Hematopoietic multipotent progenitor cell treated with erythropoietin and hydrocortisone succinate and interleukin-3 and kit ligand, for 17 days (in vitro differentiated cells): ENCODE data around the gene CSK.
"Not testable (repeated sequence)": the region's sequence is repeated elsewhere in the genome, so short reads cannot be mapped to it uniquely, and the experiment has no call there.

Source experiments
- DNase-seq: peaks from one replicate; pipeline ENCODE4 v3.0.0-alpha.2; 2015; ENCODE audit warnings: low spot score

The CSK gene

DNA sequence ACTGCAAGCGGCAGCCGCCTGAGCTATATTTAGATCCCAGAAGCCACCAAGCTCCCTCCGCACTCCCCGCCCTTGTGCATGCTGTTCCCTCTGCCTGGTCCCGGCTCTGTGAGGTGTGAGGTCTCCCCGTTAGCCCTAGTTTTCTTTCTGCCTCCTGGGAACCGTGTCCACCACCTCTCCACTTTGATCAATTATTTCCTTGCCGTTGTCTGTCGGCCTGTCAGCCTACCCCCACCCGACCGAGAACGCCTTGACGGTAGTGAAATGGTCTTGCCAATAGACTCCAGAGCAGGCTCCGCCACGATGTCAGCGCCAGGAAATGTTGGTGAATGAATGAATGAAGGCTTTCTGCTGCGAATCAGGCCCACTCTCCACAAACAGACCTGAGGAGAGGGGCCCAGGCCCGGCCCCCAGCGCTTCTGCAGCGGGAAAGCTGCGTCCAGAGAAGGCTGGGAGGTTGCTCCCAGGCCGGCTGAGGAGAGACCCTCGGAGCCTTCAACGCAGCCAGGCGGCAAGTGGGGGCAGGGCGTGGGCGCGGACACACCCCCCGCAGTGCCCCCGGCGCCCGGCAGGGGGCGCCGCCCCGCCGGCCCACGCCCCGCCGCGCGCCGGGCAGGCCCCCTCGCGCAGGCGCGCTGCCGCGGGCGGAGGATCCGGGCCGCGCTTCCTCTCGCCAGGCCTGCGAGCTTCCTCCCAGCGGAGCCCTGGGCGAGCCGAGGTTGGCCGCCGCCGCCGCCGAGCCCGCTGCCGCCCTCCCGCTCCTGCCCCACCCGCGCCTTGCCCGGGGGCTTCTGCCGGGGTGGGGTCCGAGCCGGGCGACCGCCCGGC is at the start of gene CSK:
Gene CSK, plus strand, starts transcription at position 650 of the 828 bp plus-strand sequence. CDS start 16,218 bp downstream, outside the sequence.
- peak; percentile 88 for DNase-seq

DNA sequence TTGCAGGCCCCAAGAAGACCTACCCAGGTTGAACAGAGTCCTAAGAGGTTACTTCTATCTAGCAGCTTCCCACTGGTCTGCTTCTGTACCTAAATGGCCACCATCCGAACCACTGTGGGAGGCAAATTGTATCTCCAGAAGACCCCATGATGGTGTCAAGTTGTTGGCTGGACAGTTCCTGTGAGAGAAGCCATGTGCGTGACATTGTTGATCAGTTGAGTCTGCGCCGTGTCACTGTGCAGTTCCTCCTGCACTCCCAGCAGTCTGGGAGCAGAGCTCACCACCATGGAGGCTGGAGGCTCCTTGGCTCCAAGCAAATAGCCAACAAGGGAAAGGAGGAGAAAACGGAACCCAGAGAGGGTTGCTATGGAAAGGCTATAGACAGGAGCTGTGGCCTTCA is 49.0 kb upstream of the CSK start:
- no peak for DNase-seq

GRCh38 chr15:74733269-74733668 is 48.6 kb upstream of the CSK start:
- DNase-seq, result no peak

DNA sequence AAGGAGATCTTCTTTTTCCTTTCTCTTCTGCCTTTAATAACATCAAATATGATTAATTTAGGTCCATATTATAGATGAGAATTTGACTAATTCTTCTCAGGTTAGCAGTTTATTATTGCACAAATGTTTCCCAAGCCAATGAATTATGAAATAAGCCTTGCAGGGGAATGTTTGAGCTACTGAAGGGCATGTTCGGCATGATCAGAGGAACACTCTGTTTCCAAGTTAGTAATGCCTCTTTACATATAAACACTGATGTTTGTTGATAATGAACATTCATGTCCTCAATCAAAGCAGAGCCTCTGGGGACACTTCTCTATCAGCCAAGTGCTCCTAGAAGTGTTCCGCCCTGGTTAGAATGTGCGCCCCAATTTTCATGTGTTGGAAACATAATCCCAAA is 46.6 kb upstream of the CSK start:
- DNase-seq, result no peak

DNA sequence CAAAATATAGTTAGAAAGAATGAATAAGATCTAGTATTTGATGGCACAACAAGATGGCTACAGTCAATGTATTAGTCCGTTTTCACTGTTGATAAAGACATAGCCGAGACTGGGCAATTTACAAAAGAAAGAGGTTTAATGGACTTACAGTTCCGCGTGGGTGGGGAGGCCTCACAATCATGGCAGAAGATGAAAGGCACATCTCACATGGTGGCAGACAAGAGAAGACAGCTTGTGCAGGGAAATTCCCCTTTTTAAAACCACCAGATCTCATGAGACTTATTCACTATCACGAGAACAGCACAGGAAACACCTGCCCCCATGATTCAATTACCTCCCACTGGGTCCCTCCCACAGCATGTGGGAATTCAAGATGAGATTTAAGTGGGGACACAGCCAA is 43.6 kb upstream of the CSK start:
- not testable (repeated sequence) for DNase-seq

DNA sequence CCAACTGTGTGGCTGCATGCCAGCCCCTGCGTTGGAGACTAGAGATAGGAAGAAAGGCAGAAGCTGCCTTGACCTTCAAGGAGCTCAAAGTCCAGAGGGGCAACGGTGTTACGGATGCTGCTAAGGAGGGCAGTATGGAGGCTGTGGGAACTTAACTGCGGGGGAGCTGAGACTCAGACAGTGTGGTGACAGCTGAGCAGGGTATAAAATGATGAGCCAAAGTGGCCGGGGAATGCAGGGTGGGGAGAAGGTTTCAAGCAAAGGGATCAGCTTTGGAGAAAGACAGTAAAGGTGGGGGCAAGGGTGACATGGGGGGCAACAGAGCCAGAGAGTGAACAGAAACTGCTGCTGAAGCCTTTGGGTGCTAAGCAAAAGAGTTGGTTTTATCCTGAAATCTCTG is 39.5 kb upstream of the CSK start:
- DNase-seq, result no peak

DNA sequence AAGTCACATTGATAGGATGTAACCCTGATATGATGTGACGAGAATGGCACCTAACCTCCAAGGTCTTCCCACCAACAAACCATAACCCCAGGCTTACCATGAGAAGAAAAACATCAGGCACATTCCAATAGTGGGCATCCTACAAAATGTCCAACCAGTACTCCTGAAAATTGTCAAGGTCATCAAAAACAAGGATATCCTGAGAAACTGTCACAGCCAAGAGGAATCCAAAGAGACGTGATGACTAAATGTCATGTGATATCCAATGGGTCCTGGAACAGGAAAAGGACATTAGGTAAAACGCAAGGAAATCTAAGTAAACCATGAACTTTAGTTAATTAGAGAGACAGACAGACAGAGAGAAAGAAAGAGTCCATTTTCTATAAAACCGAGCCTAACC is 35.5 kb upstream of the CSK start:
- no peak for DNase-seq

GRCh38 chr15:74748322-74748946 is 33.4 kb upstream of the CSK start, which contains the start of gene CYP1A2:
Gene CYP1A2, plus strand, starts transcription at chr15:74748845. Its CDS starts 894 bp downstream, at chr15:74749739.
- DNase-seq, result no peak

GRCh38 chr15:74749832-74750231 is 32.0 kb upstream of the CSK start:
- no peak for DNase-seq

DNA sequence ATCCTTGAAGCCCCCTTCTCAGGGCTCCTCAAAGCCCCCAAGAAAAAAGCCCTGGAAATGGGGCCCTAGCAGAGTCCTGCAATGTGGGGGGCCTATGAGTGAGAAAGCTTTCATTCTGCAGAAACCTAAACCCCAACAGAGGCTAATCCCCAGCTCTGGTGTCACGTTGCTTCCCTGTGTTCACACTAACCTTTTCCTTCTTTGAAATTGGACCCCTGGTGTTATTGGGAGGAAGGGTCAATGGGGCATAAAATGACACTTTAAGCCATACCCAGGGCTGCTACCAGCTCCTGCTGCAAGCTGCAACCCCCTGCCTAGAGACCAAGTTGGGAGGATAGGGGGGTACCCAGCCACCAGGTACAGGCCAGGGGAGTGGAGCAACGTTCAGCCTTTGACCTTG is 31.1 kb upstream of the CSK start:
- DNase-seq, result no peak

DNA sequence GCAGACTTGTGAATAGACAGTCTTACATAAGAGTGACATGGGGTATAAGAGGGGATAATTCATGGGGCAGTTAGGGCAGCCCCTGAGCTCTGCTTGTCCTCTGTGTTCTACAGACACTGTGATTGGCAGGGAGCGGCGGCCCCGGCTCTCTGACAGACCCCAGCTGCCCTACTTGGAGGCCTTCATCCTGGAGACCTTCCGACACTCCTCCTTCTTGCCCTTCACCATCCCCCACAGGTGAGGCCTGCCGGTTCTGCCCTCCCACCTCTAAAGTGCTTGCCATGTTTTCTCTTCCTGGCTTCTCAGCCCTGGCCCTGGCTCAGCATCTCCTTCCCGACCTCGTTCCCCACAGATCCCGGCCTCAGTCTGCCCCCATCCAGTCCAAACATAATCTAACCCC is 29.9 kb upstream of the CSK start:
- no peak for DNase-seq

- no peak for DNase-seq
Observed at GRCh38 chr15:74752531-74752930, 29.3 kb upstream of the CSK start.

DNA sequence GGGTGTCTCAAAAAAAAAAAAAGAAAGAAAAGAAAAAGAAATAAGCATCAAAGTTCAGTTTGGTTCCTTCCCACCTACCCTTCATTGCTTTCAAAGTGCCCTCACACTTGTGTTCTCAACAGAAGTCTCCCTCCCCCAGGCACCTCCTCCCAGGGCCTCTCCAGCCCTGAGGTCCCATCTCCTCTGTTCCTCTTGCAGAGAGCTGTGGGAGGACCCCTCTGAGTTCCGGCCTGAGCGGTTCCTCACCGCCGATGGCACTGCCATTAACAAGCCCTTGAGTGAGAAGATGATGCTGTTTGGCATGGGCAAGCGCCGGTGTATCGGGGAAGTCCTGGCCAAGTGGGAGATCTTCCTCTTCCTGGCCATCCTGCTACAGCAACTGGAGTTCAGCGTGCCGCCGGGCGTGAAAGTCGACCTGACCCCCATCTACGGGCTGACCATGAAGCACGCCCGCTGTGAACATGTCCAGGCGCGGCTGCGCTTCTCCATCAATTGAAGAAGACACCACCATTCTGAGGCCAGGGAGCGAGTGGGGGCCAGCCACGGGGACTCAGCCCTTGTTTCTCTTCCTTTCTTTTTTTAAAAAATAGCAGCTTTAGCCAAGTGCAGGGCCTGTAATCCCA is 27.2 kb upstream of the CSK start:
- no peak for DNase-seq

GRCh38 chr15:74758736-74759135 is 23.1 kb upstream of the CSK start:
- DNase-seq, result no peak

GRCh38 chr15:74762791-74763150 is 19.1 kb upstream of the CSK start:
- DNase-seq, result no peak

GRCh38 chr15:74763416-74763815 is 18.5 kb upstream of the CSK start:
- no peak for DNase-seq

GRCh38 chr15:74767167-74768098 is 14.4 kb upstream of the CSK start:
- no peak for DNase-seq

GRCh38 chr15:74768099-74768770 is 13.6 kb upstream of the CSK start:
- DNase-seq, result no peak

DNA sequence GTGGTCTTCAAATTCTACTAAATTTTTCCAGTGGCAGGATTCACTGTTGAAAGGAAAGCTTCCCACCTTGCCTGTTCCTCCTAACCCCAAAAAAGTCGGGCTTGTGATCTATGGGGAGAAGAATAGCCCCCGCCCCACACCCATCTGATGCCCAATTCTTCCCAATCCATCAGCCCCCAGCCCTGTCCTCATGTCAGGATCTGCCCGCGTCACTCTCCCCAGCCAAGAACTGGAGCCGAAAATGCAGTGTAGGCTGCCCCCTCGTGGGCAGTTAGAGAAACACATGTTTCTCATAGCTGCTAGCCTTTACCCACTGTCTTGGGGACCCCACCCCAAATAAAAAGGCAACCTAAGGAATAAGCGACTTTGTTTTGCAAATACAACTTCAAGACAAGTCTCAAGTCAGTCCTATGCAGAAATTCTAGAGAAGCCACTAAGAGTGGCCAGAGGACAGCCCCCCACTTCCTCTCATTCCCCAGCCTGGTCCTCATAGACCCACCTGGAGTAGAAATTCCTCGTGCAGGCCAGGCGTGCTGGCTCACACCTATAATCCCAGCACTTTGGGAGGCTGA is 13.0 kb upstream of the CSK start:
- DNase-seq, result peak; percentile 68

GRCh38 chr15:74769463-74770025 is 12.3 kb upstream of the CSK start:
- DNase-seq, result no peak
